Prostate gland (tissue), 2 donors: ENCODE data around the gene DRICH1. TPM values are rescaled to one million over a fixed set of nuclear protein-coding genes. Genes with fewer than 3 reads are reported as not detected.
"Not testable (repeated sequence)": the region's sequence is repeated elsewhere in the genome, so short reads cannot be mapped to it uniquely, and the experiment has no call there.

Experiments
- DNase-seq: peaks from one replicate; pipeline ENCODE4 v3.0.0-alpha.2; 2019; ENCODE audit warnings: low spot score
- H3K27ac ChIP-seq, 2 donors: fragments of 200-600 bp; sonication (generic); 2 replicates each; pipeline ENCODE4 v1.5.1; 2017 to 2019
- H3K27me3 ChIP-seq: fragments of 200-600 bp; sonication (generic); replicated peaks from 2 replicates; pipeline ENCODE4 v1.5.1; 2019; ENCODE audit not compliant: insufficient read depth
- H3K36me3 ChIP-seq, 2 donors: fragments of 200-600 bp; sonication (generic); 1 replicate in 1 of 2; 2 replicates in 1 of 2; pipeline versions ENCODE4 v1.5.1 to v1.8.1; 2017 to 2019
- H3K4me1 ChIP-seq: fragments of 200-600 bp; sonication (generic); replicated peaks from 2 replicates; pipeline ENCODE4 v1.5.1; 2019
- H3K4me3 ChIP-seq, 2 donors: fragments of 200-600 bp; sonication (generic); 2 replicates each; pipeline ENCODE4 v1.5.1; 2017 to 2019
- H3K9me3 ChIP-seq: fragments of 200-600 bp; sonication (generic); 2 replicates; pipeline ENCODE4 v1.5.1; 2017
- CTCF ChIP-seq, 4 experiments: fragments of 200-600 bp in 2 of 4; fragments of 450-650 bp in 2 of 4; sonication (generic) in 2 of 4; IDR thresholded peaks; 1 replicate in 3 of 4; 2 replicates in 1 of 4; pipeline ENCODE4 v1.5.1; 2016 to 2019; ENCODE audit warnings: antibody characterized with exemption in 4 of 4, mild to moderate bottlenecking in 2 of 4, moderate library complexity in 2 of 4
- POLR2A ChIP-seq: fragments of 450-650 bp; IDR thresholded peaks from one replicate; pipeline ENCODE4 v1.6.1; 2016; ENCODE audit warnings: antibody characterized with exemption, mild to moderate bottlenecking
- POLR2AphosphoS5 ChIP-seq: sonication (generic); formaldehyde crosslinking; IDR thresholded peaks from one replicate; pipeline ENCODE4 v1.6.1; 2017; ENCODE audit warnings: antibody characterized with exemption
- WGBS: methylation state at CpG from one replicate; pipeline ENCODE4 v1.1.5; 2018; 5-methylcytosine and 5-hydroxymethylcytosine counted together
- intact Hi-C: fragments of 100-400 bp; cut with DNase I; formaldehyde crosslinking; loops from one replicate; pipeline ENCODE4 v1.14.2; 2022
- total RNA-seq, 2 donors: library from RNA; depleted of rRNA; stranded (reverse); fragments of >200 nt; gene quantifications; one replicate each; pipeline ENCODE4 v1.1.0, GENCODE V29; 2016

DRICH1 gene
- total RNA-seq, 2 donors from 2014 or later, result 2.8 TPM; not detected in 1

- Histone ChIP-seq H3K27ac (no peak overlapping the region), H3K9me3 (no peaks in the 10 kb centered on the region), H3K4me3 (no peak overlapping the region), H3K36me3 (no peaks in the 10 kb centered on the region), H3K4me1 (no peaks in the 10 kb centered on the region), H3K27me3 (no peaks in the 10 kb centered on the region)
- intact Hi-C loops, result no loop called here
- 83% methylated on average over 16 of the region's 16 CpGs for WGBS
- TF ChIP-seq POLR2AphosphoS5 (no peak), POLR2A (no peak), CTCF (IDR thresholded peaks at IDR 0.05) (no peak)
- no peak for DNase-seq
Observed at GRCh38 chr22:23670378-23671295, 38.5 kb upstream of the DRICH1 start.

GRCh38 chr22:23660381-23660780 is 28.3 kb upstream of the DRICH1 start:
- intact Hi-C loops, H3K27ac ChIP-seq, H3K9me3 ChIP-seq, H3K36me3 ChIP-seq, H3K4me3 ChIP-seq, DNase-seq, H3K27me3 ChIP-seq, H3K4me1 ChIP-seq: not testable (repeated sequence)
- WGBS, result 98% methylated on average over 4 of the region's 4 CpGs

- peaks cover 0 to 2% of the 10 kb centered on the region in 2 donors for H3K36me3 ChIP-seq
- TF ChIP-seq POLR2A, result no peak
- TF ChIP-seq POLR2AphosphoS5, result no peak
- no peak for TF ChIP-seq CTCF (IDR thresholded peaks at IDR 0.05)
- intact Hi-C loops, result no loop called here
Observed at GRCh38 chr22:23657727-23658126, 25.6 kb upstream of the DRICH1 start.

GRCh38 chr22:23655891-23656475 is 23.9 kb upstream of the DRICH1 start:
- intact Hi-C loops, result no loop called here
- H3K27me3 ChIP-seq, result no peaks in the 10 kb centered on the region
- peaks cover 0 to 2% of the 10 kb centered on the region in 2 donors for H3K36me3 ChIP-seq
- no peaks in the 10 kb centered on the region for H3K9me3 ChIP-seq
- H3K4me3 ChIP-seq, result no peak overlapping the region
- 88% methylated on average over 6 of the region's 6 CpGs for WGBS
- DNase-seq, result no peak
- H3K4me1 ChIP-seq, result no peaks in the 10 kb centered on the region
- H3K27ac ChIP-seq, result no peak overlapping the region
- TF ChIP-seq POLR2AphosphoS5 (no peak), CTCF (IDR thresholded peaks at IDR 0.05) (no peak), POLR2A (no peak)

More at GRCh38 chr22:23657727-23658126, 25.6 kb upstream of the DRICH1 start:
- Histone ChIP-seq H3K9me3 (no peaks in the 10 kb centered on the region), H3K27me3 (no peaks in the 10 kb centered on the region), H3K4me3 (no peak overlapping the region), H3K4me1 (no peaks in the 10 kb centered on the region), H3K27ac (no peak overlapping the region)
- 69% methylated on average over 5 of the region's 5 CpGs for WGBS
- no peak for DNase-seq

- no peak for DNase-seq
Observed at GRCh38 chr22:23652711-23653110, 20.6 kb upstream of the DRICH1 start.

More at GRCh38 chr22:23652711-23653110, 20.6 kb upstream of the DRICH1 start:
- Histone ChIP-seq H3K4me1 (no peaks in the 10 kb centered on the region), H3K4me3 (no peak overlapping the region), H3K27ac (no peak overlapping the region), H3K9me3 (no peaks in the 10 kb centered on the region), H3K27me3 (no peaks in the 10 kb centered on the region), H3K36me3 (no peaks in the 10 kb centered on the region)
- 89% methylated on average over 8 of the region's 8 CpGs for WGBS
- intact Hi-C loops, result no loop called here
- no peak for TF ChIP-seq POLR2AphosphoS5
- no peak for TF ChIP-seq POLR2A
- TF ChIP-seq CTCF (IDR thresholded peaks at IDR 0.05), result no peak
